ENCODE measurements around the gene SEPTIN6.

SEPTIN6 gene

DNA sequence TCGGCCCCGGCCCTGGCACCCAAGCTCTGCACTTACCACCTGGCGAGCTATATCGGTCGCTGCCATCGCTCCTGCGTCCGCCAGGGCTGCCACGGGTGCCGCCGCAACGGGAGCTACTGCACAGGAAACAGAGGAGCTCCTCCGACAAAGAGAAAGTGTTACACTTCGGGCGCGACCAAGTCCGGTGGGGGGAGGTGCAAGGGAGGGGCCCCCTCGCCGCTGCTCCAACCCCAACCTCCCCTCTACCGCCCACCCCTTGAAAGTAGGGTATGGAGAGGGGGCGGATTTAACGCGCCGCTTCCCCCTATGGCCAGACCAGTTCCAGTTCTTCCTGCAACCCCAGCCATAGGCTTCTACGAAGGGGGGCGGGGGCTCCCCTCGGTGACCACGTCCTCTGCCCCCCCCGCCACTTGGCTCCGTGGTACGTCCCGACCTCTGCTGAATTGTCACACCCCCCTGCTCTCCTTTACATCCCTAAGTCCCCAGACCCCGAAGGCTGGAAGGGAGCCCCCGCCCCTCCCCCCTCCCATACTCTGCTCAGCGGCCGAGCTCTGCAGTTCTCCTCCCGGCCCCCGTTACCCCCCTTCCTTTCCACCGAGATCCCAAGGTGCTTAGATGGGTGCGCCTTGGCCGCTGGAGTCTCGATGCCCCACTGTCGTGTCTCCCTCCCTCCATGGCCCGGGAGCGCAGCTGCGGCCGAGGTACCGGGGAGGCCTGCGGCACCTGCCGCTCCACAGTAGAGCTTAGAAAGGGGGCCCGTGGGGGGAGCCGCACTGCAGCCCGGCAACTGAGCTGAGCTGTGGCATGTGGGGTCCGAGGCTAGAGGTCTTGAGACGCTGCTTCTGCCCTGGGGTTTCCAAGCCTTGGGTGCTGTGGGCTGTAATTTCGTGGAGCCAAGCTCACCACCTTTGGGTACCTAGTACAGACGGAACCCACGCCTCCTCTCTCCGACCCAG lies at the start of gene SEPTIN6:
Gene SEPTIN6, minus strand, starts transcription at position 129 of the 956 bp plus-strand sequence. Its CDS starts 63 bp downstream, at position 66.
- TF ChIP-seq, protein P1, sequence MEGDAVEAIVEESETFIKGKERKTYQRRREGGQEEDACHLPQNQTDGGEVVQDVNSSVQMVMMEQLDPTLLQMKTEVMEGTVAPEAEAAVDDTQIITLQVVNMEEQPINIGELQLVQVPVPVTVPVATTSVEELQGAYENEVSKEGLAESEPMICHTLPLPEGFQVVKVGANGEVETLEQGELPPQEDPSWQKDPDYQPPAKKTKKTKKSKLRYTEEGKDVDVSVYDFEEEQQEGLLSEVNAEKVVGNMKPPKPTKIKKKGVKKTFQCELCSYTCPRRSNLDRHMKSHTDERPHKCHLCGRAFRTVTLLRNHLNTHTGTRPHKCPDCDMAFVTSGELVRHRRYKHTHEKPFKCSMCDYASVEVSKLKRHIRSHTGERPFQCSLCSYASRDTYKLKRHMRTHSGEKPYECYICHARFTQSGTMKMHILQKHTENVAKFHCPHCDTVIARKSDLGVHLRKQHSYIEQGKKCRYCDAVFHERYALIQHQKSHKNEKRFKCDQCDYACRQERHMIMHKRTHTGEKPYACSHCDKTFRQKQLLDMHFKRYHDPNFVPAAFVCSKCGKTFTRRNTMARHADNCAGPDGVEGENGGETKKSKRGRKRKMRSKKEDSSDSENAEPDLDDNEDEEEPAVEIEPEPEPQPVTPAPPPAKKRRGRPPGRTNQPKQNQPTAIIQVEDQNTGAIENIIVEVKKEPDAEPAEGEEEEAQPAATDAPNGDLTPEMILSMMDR (IDR thresholded peaks at IDR 0.05; ENCODE audit: extremely low read depth, missing control alignments), result no peak
- peak; percentile 72 for DNase-seq (ENCODE audit: low spot score)

DNA sequence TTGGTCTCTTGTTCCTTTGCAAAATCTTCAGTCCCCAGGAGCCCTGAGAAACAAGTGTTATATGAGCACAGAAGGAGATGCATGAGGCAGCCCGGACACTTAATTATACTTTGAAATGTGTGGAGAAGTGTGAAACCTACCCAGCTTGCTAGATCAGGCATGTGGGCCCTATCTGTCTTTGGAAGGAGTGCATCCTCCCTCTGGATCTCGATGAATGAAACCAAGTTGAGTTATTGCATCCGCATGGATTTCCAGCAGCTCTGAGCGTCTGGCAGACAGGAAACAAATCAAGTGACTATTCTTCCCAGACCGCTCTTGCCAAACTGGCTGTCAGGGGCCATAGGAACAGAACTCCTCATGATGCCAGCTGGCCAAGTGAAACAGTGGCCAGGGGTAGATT lies 45.8 kb upstream of the SEPTIN6 start:
- no peak for DNase-seq (ENCODE audit: low spot score)

DNA sequence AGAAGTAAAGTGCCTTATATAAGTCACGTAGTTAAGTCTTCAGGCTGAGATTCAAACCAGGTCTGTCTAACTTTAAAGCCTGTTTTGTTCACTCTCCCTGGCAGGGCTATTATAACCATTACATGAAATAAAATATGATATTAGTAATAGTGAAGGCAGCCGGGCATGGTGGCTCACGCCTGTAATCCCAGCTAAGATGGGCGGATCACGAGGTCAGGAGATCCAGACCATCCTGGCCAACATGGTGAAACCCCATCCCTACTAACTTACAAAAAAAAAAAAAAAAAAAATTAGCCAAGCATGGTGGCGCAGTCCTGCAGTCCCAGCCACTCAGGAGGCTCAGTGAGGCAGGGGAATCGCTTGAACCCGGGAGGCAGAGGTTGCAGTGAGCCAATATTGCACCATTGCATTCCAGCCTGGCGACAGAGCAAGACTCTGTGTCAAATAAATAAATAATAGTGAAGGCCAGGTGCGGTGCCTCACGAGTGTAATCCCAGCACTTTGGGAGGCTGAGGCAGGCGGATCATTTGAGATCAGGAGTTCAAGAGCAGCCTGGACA lies 43.3 kb upstream of the SEPTIN6 start:
- no peak for DNase-seq (ENCODE audit: low spot score)
- TF ChIP-seq, protein P1 (IDR thresholded peaks at IDR 0.05; ENCODE audit: extremely low read depth, missing control alignments), result no peak

More for the DNA sequence above, 45.8 kb upstream of the SEPTIN6 start:
- TF ChIP-seq, protein P1 (IDR thresholded peaks at IDR 0.05; ENCODE audit: extremely low read depth, missing control alignments), result no peak

DNA sequence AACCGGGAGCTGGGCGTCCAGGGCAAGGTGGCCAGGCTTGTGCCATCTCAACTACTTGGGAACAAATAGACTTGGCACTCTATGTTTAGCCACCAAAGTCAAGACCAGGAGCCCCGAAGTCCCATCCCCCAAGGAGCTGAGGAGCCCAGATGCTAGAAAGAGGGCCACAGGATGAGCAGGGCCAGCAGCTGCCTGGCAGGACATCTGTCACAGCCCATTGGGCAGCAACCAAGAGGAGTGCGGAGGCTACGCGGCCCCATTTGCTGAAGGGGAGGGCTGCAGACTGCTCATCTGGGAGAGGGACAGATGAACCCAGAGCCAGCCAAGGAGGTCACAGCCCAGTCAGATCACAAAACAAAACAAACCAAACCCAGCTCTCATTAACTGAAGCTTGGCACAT lies 42.5 kb upstream of the SEPTIN6 start:
- TF ChIP-seq, protein P1 (IDR thresholded peaks at IDR 0.05; ENCODE audit: extremely low read depth, missing control alignments), result no peak
- no peak for DNase-seq (ENCODE audit: low spot score)

DNA sequence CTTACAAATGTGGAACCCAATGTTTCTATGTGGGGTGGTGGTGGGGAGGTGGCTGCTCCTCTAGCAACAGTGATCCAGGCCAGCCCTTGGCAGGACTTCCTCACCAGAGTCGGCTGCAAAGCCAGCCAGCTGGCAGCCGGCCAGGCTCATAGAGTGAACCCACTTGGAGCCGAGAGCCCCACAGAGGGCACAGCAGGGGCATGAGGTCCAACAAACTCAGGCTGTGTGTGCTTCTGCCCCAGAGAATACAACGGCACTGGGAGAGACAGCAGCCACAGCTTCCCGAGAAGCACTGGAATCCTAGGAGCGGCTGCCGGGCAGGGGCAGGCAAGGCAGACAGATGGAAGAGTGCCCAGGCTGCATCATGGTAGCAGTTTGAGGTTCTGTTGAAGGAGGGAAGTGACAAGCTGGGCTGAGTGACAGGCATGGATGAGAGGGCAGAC lies 42.0 kb upstream of the SEPTIN6 start:
- no peak for DNase-seq (ENCODE audit: low spot score)
- TF ChIP-seq, protein P1 (IDR thresholded peaks at IDR 0.05; ENCODE audit: extremely low read depth, missing control alignments), result no peak

DNA sequence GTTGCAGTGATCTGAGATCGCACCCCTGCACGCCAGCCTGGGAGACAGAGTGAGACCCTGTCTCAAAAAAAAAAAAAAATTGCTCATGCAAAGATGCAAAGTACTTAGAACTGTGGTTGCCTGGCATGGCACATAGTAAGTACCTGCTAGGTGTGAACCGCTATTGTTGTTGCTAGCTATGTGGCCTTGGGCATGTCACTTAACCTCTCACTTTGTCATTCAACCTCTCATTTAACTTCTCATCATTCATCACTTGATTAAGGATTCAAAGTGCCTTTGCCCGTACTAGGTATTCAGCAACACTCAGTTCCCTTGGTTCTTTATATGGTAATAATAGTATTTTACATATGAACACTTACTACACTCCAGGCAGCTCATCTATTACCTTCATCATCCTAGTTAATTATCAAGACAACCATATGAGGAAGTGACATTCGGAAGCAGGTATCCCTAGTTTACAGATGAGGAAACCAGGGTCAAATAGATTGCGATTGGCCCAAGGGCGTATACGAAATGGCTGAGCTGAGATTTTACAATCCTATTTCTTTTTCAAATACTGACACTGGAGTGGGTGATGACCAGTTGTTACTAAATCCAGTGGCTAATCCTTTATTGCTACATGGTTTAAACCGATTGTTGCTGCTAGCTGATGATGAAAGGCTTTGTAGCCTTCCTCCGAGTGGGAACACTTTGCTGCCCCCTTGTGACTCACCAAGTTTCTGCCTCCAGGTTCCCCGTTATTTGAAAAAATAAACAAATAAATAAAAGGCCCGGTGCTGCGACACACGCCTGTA lies 36.6 kb upstream of the SEPTIN6 start:
- peak; percentile 38 for DNase-seq (ENCODE audit: low spot score)
- TF ChIP-seq, protein P1 (IDR thresholded peaks at IDR 0.05; ENCODE audit: extremely low read depth, missing control alignments), result peak; percentile 18

Measured in GM20000 (cell line).